DMS 273 treated with DMSO at 0.1 percent for 48 hours (cell line): ENCODE results near the gene ADAMTS18.

Experiments
- DNase-seq: peaks from one replicate; lab custom pipeline; 2025; lab: John Stamatoyannopoulos, UW

Gene ADAMTS18

DNA sequence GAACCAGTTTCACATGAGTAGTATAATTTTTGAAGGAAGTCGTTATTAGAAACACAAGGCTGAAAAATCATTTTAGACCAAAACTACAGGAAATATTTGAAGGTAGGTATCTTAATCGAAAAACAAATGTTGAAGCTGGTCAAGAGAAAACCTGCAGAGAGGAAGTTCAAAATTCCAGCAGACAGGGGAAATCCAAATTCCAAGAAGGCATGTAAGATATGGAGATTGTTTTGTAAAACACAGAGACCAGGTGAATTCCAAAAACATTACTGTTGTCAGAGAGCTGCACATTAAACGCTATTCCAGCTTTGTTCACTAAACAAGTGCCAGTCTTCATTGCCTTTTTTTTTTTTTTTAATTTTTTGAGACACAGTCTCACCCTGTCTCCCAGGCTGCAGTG, 38.4 kb downstream of the ADAMTS18 start:
- DNase-seq = no peak

- DNase-seq = no peak
Measured at GRCh38 chr16:77394699-77395098, 40.1 kb downstream of the ADAMTS18 start.

- no peak for DNase-seq
Measured at GRCh38 chr16:77393955-77394354, 40.9 kb downstream of the ADAMTS18 start.

- no peak for DNase-seq
Measured at GRCh38 chr16:77387815-77388209, 47.0 kb downstream of the ADAMTS18 start.

- DNase-seq = no peak
Measured at GRCh38 chr16:77386831-77387814, 47.7 kb downstream of the ADAMTS18 start.

DNA sequence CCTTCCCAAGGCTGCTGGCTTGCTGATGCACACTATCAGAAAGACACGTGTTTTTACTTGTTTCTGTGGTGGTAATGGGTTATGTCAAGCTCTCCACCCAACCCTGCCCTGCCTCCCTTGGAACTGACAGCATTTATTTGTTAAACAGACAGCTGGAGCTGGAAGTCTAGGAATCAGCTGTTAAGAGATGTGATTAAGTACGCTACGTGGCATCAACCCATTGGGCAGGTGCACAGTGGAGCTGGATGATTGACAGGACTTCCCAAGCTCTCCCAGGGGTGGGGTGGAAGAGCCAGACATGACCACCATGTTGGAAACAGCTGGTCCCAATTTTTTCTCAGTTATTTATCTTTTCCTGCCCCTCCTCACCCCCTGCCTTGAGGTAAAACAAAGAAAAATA, 49.4 kb downstream of the ADAMTS18 start:
- DNase-seq = no peak

GRCh38 chr16:77383606-77384187, 51.1 kb downstream of the ADAMTS18 start:
- DNase-seq = no peak

GRCh38 chr16:77376358-77376757, 58.5 kb downstream of the ADAMTS18 start:
- DNase-seq = no peak

GRCh38 chr16:77375396-77375795, 59.4 kb downstream of the ADAMTS18 start:
- DNase-seq = no peak

GRCh38 chr16:77374384-77374783, 60.5 kb downstream of the ADAMTS18 start:
- DNase-seq = no peak

DNA sequence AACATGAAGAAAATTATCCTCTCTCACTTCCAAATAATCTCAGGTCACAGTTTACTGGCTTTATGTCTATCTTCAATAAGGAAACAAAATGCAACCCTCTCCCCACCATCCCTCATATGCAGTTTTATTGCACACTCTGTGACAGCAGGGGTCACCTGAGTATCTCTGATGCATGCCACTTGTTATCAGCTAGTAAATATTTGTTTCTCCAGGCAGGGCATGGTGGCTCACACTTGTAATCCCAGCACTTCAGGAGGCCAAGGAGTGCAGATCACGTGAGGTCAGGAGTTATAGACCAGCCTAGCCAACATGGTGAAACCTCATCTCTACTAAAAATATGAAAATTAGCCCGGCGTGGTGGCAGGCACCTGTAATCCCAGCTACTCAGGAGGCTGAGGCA, 61.1 kb downstream of the ADAMTS18 start:
- no peak for DNase-seq

GRCh38 chr16:77364770-77365169, 70.1 kb downstream of the ADAMTS18 start:
- DNase-seq = no peak

GRCh38 chr16:77359065-77359502, 75.8 kb downstream of the ADAMTS18 start:
- DNase-seq = no peak

GRCh38 chr16:77353587-77354263, 81.1 kb downstream of the ADAMTS18 start:
- DNase-seq = no peak

DNA sequence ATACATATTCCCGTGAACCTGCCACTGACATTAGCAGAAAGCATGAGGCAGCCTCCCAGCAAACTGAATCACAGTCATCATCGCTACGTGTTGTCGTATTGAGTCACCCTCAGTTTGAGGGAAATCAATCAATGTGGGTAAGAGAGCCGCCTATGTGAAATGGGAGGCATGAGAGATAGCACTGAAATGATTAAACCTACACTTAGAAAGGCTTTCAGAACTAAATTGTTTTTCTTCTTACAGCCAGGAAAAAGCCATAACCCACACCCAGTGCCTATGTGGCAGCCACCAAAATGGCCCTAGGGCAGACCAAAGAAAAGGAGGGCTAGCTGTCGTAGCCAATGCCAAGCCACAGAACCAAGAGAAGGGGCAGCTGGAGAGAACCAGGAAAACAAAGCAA, 90.5 kb downstream of the ADAMTS18 start:
- no peak for DNase-seq

GRCh38 chr16:77336637-77337036, 98.2 kb downstream of the ADAMTS18 start:
- no peak for DNase-seq

DNA sequence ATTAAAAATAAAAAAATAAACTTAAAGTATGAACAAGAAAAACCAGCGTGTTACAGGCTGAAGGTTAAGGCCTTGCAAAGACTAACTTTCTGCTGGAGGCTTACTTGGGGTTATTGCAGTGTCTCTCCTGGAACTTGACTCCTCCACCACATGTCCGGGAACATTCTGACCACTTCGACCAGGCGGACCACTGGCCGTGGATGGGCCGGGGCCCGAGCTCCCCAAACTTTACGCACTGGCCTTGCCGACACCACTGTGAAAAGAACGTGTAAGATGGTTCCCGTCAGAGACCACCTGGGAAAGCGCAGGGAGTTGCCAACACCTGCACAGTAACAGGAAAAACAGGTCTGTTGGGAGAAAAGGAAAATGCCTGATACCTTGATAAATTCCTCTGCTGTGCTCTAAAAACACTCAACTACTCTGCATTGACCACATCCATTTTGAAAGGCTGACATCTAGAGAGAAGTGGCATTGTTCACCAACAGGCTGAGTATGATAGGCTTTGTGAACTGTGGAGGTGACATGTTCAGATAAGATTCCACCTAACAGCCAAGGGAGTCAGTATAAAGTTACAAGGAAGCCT, 99.1 kb downstream of the ADAMTS18 start:
- DNase-seq = no peak

GRCh38 chr16:77332792-77333191, 102.0 kb downstream of the ADAMTS18 start:
- no peak for DNase-seq

DNA sequence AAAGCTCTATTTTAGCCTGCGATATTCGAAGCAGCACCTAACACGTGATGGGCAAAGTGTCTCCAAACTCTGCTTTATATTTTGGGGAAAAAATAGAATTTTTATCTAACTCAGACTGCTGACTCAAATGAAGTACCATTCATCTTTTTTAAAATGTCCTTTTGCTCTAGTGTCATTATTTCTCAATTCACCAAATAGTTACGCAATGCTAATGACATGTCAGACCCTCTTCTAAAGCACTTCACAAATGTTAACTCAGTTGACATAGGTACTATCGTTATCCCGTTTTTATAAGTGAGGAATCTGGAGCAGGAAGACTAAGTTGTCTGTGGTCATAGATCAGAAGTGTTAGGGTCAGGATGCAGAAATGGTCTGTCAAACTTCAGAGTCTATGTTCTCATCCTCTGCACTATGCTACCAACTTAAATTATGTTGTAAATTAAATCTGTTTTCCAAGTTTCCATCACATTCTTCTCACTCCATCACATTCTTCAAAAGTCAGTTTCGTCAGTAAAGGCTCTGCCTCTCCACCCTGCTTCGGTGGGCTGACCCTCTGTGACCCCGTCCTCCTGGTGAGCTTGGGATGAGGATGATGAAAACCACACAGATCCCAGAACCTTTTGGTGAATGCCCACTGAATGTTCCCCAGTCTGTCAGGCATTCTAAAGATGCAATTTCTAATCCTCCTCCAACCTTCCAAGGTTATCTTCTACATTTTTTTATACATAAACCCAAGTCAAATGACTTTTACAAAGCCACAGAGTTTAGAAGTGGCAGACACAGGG, 102.8 kb downstream of the ADAMTS18 start:
- DNase-seq = no peak

- no peak for DNase-seq
Measured at GRCh38 chr16:77331043-77331442, 103.8 kb downstream of the ADAMTS18 start.

DNA sequence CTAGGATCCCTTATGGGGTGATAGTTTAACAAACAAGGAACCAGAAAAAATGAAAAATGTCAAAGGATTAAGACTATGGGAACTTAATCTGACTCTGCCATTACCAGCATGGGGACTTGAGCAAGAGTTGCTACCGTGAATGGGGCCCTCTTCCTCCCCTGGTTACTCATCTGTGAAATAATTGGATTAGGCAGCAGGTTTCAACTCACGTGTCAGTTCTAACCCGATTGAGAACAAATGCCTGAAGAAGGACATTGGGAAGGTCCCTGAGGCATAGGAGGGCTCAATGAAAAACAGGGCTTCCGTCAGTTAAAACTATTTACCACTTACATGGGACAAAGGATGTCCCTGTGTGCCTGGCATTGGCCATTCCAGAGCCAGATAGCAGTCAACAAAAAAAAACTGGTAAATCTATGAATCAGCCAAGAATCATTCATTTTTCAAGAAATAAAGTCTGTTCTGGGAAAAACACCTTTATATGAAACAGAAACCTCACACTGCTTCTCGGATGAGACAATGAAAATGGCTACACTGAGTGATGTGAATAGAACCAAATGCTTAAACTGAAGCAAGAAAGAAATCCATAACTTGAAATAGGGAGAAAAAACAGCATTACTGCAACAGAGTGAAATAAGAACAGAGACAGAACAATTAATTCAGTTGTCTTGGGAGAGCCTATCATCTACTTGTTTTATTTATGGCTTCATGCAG, 104.3 kb downstream of the ADAMTS18 start:
- no peak for DNase-seq
